HCT116 (cell line): ENCODE measurements around the gene SLCO6A1. TPM values are rescaled to one million over a fixed set of nuclear protein-coding genes. Genes with fewer than 3 reads are reported as not detected.

ENCODE experiments used
- ATAC-seq: fragments of 200-7000 bp; cut with Tn5 transposase; 2 replicates; pipeline ENCODE4 v1.9.1; 2020; ENCODE audit warnings: mild to moderate bottlenecking, moderate library complexity
- BruUV-seq: library from RNA; stranded (reverse); fragments of 400-500 nt; replicated peaks from 2 replicates; lab custom pipeline; 2021; lab: Mats Ljungman, UMichigan
- CTCF ChIA-PET: fragments of 300-600 bp; sonication (Branson Sonifier 250); formaldehyde crosslinking; loops from one replicate; lab custom pipeline; 2021; ENCODE audit warnings: antibody characterized with exemption; lab: Charles Lee
- POLR2A ChIA-PET: fragments of 300-600, 350-600 bp; sonication (Branson Sonifier 250); formaldehyde crosslinking; loops from one replicate; lab custom pipeline; 2021; ENCODE audit warnings: antibody characterized with exemption; lab: Charles Lee
- RAD21 ChIA-PET, 2 experiments: fragments of 300-600 bp; sonication (Branson Sonifier 250); formaldehyde crosslinking; loops; one replicate each; lab custom pipeline; 2023; ENCODE audit warnings: low total read pairs in 2 of 2; ENCODE audit not compliant: uncharacterized antibody in 2 of 2, unreplicated experiment in 2 of 2, low non-redundant PET in 1 of 2; lab: Charles Lee
- DNase-seq: peaks from one replicate; pipeline ENCODE4 v3.0.0-alpha.2; 2010; ENCODE audit warnings: low read depth, low spot score
- H2AFZ ChIP-seq: fragments of 200-600 bp; shearing (Covaris generic), sonication (generic); 2 replicates; pipeline ENCODE4 v1.6.1; 2017; ENCODE audit warnings: low read depth, mixed run types, mixed read lengths, antibody characterized with exemption, low read length; ENCODE audit not compliant: poor library complexity, severe bottlenecking
- H3K27ac ChIP-seq: 2 replicates; pipeline ENCODE4 v1.5.1; 2012; ENCODE audit warnings: low read depth, low read length
- H3K27me3 ChIP-seq: fragments of 200-600 bp; sonication (generic); 2 replicates; pipeline ENCODE4 v1.6.1; 2016; ENCODE audit warnings: mixed run types, low read length, mixed read lengths; ENCODE audit not compliant: insufficient read depth
- H3K36me3 ChIP-seq, 2 experiments: fragments of 200-500 bp in 1 of 2; fragments of 200-600 bp in 1 of 2; sonication (Bioruptor generic) in 1 of 2; sonication (generic) in 1 of 2; 2 replicates each; pipeline versions ENCODE4 v1.5.1 to v1.6.1; 2014 to 2016; ENCODE audit warnings: low read length in 2 of 2, inconsistent platforms in 1 of 2, mixed read lengths in 1 of 2, mixed run types in 1 of 2; ENCODE audit not compliant: insufficient read depth in 2 of 2, control insufficient read depth in 1 of 2
- H3K4me1 ChIP-seq, 2 experiments: fragments of 200-600 bp in 1 of 2; sonication (generic) in 1 of 2; 2 replicates each; pipeline versions ENCODE4 v1.5.1 to v1.6.1; 2012 to 2017; ENCODE audit warnings: low read length in 2 of 2, inconsistent platforms in 1 of 2, mild to moderate bottlenecking in 1 of 2, mixed read lengths in 1 of 2, mixed run types in 1 of 2, moderate library complexity in 1 of 2; ENCODE audit not compliant: insufficient read depth in 2 of 2, control insufficient read depth in 1 of 2
- H3K4me2 ChIP-seq: fragments of 200-600 bp; sonication (generic); 2 replicates; pipeline ENCODE4 v1.6.1; 2017; ENCODE audit warnings: mixed run types, low read length, mixed read lengths
- H3K4me3 ChIP-seq, 2 experiments: fragments of 200-600 bp in 1 of 2; sonication (generic) in 1 of 2; replicated peaks in 1 of 2; 2 replicates each; pipeline ENCODE4 v1.5.1; 2011 to 2016; ENCODE audit warnings: low read length in 2 of 2, control low read depth in 1 of 2, low read depth in 1 of 2, mild to moderate bottlenecking in 1 of 2, mixed read lengths in 1 of 2, mixed run types in 1 of 2
- H3K79me2 ChIP-seq: fragments of 200-600 bp; sonication (generic); 2 replicates; pipeline ENCODE4 v1.6.1; 2017; ENCODE audit warnings: mild to moderate bottlenecking, mixed run types, low read length, moderate library complexity, mixed read lengths; ENCODE audit not compliant: insufficient read depth
- H3K9ac ChIP-seq: fragments of 200-600 bp; sonication (generic); 2 replicates; pipeline ENCODE4 v1.6.1; 2016; ENCODE audit warnings: low read length, mixed read lengths
- H3K9me2 ChIP-seq: fragments of 200-600 bp; sonication (generic), shearing (Covaris generic); 2 replicates; pipeline ENCODE4 v1.6.1; 2017; ENCODE audit warnings: mixed run types, mild to moderate bottlenecking, moderate library complexity; ENCODE audit not compliant: insufficient read depth
- H3K9me3 ChIP-seq, 2 experiments: fragments of 200-500 bp in 1 of 2; fragments of 200-600 bp in 1 of 2; sonication (Bioruptor generic) in 1 of 2; sonication (generic) in 1 of 2; 2 replicates each; pipeline ENCODE4 v1.6.1; 2014 to 2017; ENCODE audit warnings: low read length in 2 of 2, mixed read lengths in 2 of 2, inconsistent platforms in 1 of 2, low read depth in 1 of 2, mild to moderate bottlenecking in 1 of 2, mixed run types in 1 of 2, moderate library complexity in 1 of 2; ENCODE audit not compliant: control insufficient read depth in 1 of 2, insufficient read depth in 1 of 2
- H4K20me1 ChIP-seq: fragments of 200-600 bp; sonication (generic), shearing (Covaris generic); 2 replicates; pipeline ENCODE4 v1.6.1; 2017; ENCODE audit warnings: mixed run types, mild to moderate bottlenecking, moderate library complexity; ENCODE audit not compliant: insufficient read depth
- CBX3 ChIP-seq: IDR thresholded peaks from 2 replicates; pipeline ENCODE4 v1.6.1; 2012; ENCODE audit warnings: low read depth
- EGR1 ChIP-seq: IDR thresholded peaks from 2 replicates; pipeline ENCODE4 v1.6.1; 2012; ENCODE audit warnings: low read depth
- ELF1 ChIP-seq: IDR thresholded peaks from 2 replicates; pipeline ENCODE4 v1.6.1; 2012; ENCODE audit warnings: low read depth, borderline replicate concordance
- JUND ChIP-seq: IDR thresholded peaks from 2 replicates; pipeline ENCODE4 v1.6.1; 2012
- SIN3A ChIP-seq: IDR thresholded peaks from 2 replicates; pipeline ENCODE4 v1.6.1; 2012; ENCODE audit warnings: low read depth
- TCF7L2 ChIP-seq: IDR thresholded peaks from 2 replicates; pipeline ENCODE4 v1.7.0; 2011; ENCODE audit warnings: borderline replicate concordance, inconsistent platforms; ENCODE audit not compliant: insufficient read depth, insufficient read length; ENCODE audit errors: extremely low read depth
- ZNF274 ChIP-seq: fragments of 200-500 bp; sonication (Bioruptor generic); IDR thresholded peaks from 2 replicates; pipeline ENCODE4 v1.6.1; 2014; ENCODE audit warnings: mild to moderate bottlenecking, low read depth, low read length, inconsistent platforms
- intact Hi-C: fragments of 100-400 bp; cut with micrococcal nuclease; formaldehyde crosslinking; loops from 2 replicates; pipeline ENCODE4 v1.10.0; 2022
- total RNA-seq: library from RNA; stranded (reverse); gene quantifications from one replicate; pipeline ENCODE4 v1.2.1, GENCODE V29; 2021; ENCODE audit not compliant: unreplicated experiment
- TF ChIP-seq, protein P1 (sequence below): IDR thresholded peaks from 2 replicates; pipeline ENCODE4 v1.6.1; 2012; ENCODE audit warnings: low read depth
- TF ChIP-seq, protein P2 (sequence below): IDR thresholded peaks from 2 replicates; pipeline ENCODE4 v1.6.1; 2012
- TF ChIP-seq, protein P3 (sequence below), 3 experiments: fragments of 200-600 bp in 1 of 3; sonication (generic) in 1 of 3; IDR thresholded peaks in 2 of 3; conservative IDR thresholded peaks in 1 of 3; 2 replicates each; pipeline ENCODE4 v1.5.1; 2012 to 2017; ENCODE audit warnings: low read depth in 2 of 3, low read length in 2 of 3, antibody characterized with exemption in 1 of 3, borderline replicate concordance in 1 of 3, control low read depth in 1 of 3, mild to moderate bottlenecking in 1 of 3, mixed read lengths in 1 of 3, mixed run types in 1 of 3, moderate library complexity in 1 of 3; ENCODE audit not compliant: insufficient read depth in 1 of 3

SLCO6A1 gene
- total RNA-seq, 1 experiment from 2014 or later, result 0.69 TPM

DNA sequence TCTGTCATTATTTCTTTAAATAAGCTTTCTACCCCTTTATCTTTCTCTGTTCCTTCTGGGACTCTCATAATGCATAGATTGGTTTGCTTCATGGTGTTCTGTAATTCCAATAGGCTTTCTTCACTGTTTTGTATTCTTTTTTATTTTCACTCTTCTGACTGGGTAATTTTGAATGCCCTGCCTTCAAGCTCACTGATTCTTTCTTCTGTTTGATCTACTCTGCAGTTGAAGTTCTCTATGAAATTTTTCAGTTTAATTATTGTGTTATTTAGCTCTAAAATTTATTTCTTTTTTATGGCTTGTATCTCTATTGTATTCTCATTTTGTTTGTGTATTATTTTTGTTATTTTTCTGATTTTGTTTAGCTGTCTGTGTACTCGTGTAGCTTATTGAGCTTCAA is 113.4 kb downstream of the SLCO6A1 start:
- ChIA-PET POLR2A (no interaction called here), CTCF (no interaction called here), RAD21 (no interaction called here)
- Histone ChIP-seq H2AFZ (no peak overlapping the region), H3K9me3 (no peaks in the 10 kb centered on the region), H3K27me3 (no peaks in the 10 kb centered on the region), H4K20me1 (no peaks in the 10 kb centered on the region), H3K79me2 (no peaks in the 10 kb centered on the region), H3K27ac (no peak overlapping the region), H3K9me2 (no peaks in the 10 kb centered on the region), H3K9ac (no peak overlapping the region), H3K4me2 (no peak overlapping the region), H3K36me3 (no peaks in the 10 kb centered on the region), H3K4me1 (no peaks in the 10 kb centered on the region), H3K4me3 (no peak overlapping the region)
- ATAC-seq, result no peak
- BruUV-seq, result no TSS peak
- intact Hi-C loops, result no loop called here
- no peak for DNase-seq
- no peak for TF ChIP-seq JUND
- TF ChIP-seq, protein P1, sequence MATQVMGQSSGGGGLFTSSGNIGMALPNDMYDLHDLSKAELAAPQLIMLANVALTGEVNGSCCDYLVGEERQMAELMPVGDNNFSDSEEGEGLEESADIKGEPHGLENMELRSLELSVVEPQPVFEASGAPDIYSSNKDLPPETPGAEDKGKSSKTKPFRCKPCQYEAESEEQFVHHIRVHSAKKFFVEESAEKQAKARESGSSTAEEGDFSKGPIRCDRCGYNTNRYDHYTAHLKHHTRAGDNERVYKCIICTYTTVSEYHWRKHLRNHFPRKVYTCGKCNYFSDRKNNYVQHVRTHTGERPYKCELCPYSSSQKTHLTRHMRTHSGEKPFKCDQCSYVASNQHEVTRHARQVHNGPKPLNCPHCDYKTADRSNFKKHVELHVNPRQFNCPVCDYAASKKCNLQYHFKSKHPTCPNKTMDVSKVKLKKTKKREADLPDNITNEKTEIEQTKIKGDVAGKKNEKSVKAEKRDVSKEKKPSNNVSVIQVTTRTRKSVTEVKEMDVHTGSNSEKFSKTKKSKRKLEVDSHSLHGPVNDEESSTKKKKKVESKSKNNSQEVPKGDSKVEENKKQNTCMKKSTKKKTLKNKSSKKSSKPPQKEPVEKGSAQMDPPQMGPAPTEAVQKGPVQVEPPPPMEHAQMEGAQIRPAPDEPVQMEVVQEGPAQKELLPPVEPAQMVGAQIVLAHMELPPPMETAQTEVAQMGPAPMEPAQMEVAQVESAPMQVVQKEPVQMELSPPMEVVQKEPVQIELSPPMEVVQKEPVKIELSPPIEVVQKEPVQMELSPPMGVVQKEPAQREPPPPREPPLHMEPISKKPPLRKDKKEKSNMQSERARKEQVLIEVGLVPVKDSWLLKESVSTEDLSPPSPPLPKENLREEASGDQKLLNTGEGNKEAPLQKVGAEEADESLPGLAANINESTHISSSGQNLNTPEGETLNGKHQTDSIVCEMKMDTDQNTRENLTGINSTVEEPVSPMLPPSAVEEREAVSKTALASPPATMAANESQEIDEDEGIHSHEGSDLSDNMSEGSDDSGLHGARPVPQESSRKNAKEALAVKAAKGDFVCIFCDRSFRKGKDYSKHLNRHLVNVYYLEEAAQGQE, result no peak
- no peak for TF ChIP-seq ELF1
- no peak for TF ChIP-seq EGR1
- TF ChIP-seq SIN3A, result no peak
- TF ChIP-seq, protein P2, sequence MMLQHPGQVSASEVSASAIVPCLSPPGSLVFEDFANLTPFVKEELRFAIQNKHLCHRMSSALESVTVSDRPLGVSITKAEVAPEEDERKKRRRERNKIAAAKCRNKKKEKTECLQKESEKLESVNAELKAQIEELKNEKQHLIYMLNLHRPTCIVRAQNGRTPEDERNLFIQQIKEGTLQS, result no peak
- no peak for TF ChIP-seq TCF7L2
- TF ChIP-seq CBX3, result no peak

DNA sequence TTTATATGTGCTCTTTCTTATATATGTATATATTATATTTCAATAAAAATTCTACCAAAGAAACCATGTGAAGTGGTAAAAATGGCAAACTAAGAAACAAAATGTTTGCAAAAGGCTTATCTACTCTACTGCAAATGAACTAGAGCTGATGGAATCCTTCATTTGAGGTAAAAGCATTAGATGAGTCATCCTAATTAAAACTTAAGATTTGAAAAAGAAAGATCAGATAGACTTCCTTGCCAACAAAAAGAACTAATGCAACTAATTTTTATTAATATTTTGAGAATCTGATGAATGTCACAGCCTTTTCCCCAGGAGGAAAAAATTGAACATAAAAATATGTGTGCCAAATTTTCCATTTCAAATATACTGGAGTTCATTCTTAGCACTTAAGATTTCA is 118.6 kb downstream of the SLCO6A1 start:
- H3K27ac ChIP-seq, result no peak overlapping the region
- no peaks in the 10 kb centered on the region for H3K27me3 ChIP-seq
- H3K9me3 ChIP-seq, result no peaks in the 10 kb centered on the region
- no peak overlapping the region for H3K4me3 ChIP-seq
- TF ChIP-seq, protein P3, sequence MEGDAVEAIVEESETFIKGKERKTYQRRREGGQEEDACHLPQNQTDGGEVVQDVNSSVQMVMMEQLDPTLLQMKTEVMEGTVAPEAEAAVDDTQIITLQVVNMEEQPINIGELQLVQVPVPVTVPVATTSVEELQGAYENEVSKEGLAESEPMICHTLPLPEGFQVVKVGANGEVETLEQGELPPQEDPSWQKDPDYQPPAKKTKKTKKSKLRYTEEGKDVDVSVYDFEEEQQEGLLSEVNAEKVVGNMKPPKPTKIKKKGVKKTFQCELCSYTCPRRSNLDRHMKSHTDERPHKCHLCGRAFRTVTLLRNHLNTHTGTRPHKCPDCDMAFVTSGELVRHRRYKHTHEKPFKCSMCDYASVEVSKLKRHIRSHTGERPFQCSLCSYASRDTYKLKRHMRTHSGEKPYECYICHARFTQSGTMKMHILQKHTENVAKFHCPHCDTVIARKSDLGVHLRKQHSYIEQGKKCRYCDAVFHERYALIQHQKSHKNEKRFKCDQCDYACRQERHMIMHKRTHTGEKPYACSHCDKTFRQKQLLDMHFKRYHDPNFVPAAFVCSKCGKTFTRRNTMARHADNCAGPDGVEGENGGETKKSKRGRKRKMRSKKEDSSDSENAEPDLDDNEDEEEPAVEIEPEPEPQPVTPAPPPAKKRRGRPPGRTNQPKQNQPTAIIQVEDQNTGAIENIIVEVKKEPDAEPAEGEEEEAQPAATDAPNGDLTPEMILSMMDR (IDR thresholded peaks at IDR 0.05 in 2 of 3, conservative IDR thresholded peaks at IDR 0.05 in 1 of 3; ENCODE audit: borderline replicate concordance in 1 of 3, insufficient read depth in 1 of 3, low read depth in 2 of 3, low read length in 2 of 3), result no peak
- TF ChIP-seq ZNF274 (no peak), TCF7L2 (no peak)
- TF ChIP-seq, all 23 proteins: peak for 0
- Histone ChIP-seq H3K9me2 (no peaks in the 10 kb centered on the region), H4K20me1 (no peaks in the 10 kb centered on the region), H3K4me1 (no peaks in the 10 kb centered on the region), H3K4me2 (no peak overlapping the region), H3K9ac (no peak overlapping the region), H3K79me2 (no peaks in the 10 kb centered on the region), H3K36me3 (no peaks in the 10 kb centered on the region), H2AFZ (no peak overlapping the region)
- no peak for DNase-seq
- intact Hi-C loops, result no loop called here
- ATAC-seq, result no peak
- POLR2A ChIA-PET, result no interaction called here
- RAD21 ChIA-PET, result no interaction called here
- no TSS peak for BruUV-seq
- CTCF ChIA-PET, result no interaction called here
